Suppressor macrophage treated with lipopolysaccharide for 1 hour (primary cell): ENCODE data around the gene ACSS1.

Experiments
- DNase-seq, 3 donors: peaks; one replicate each; pipeline ENCODE4 v3.0.0-alpha.2; 2020 to 2022

Gene ACSS1

GRCh38 chr20:24992487-24993205 is 65.3 kb downstream of the ACSS1 start, which contains the start of gene APMAP:
TSS of gene APMAP (minus strand) at chr20:24992751. CDS start at chr20:24992688, 63 bp downstream.
- DNase-seq, result peak; percentile 95 to 98 (median 98)

GRCh38 chr20:24991897-24992486 is 65.9 kb downstream of the ACSS1 start:
- DNase-seq, result peak in 1 of 3 donors; percentile 41

DNA sequence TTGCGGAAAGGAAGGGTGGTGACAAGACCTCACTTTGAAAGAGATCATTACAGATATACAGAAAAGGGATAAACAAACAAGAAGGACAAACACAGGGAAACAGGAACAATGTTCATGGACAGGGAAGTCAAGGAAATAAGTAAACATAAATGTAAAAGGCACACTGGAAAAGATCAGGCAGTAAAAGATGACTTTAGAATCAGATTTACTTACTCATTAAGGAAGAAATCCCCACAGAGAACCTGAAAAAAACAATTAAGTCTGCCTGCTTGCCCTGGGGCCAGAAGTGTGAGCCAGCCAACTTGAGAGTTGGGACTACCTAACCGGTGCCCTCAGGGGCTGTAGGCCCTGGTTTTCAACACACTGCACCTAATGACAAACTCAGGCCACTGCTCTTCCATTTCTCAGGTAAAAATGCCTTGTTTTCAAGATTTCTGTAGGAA is 67.1 kb downstream of the ACSS1 start:
- no peak for DNase-seq

GRCh38 chr20:24989162-24989561 is 68.8 kb downstream of the ACSS1 start:
- no peak for DNase-seq

- DNase-seq, result no peak
Measured at GRCh38 chr20:24987873-24988835, 69.8 kb downstream of the ACSS1 start.

DNA sequence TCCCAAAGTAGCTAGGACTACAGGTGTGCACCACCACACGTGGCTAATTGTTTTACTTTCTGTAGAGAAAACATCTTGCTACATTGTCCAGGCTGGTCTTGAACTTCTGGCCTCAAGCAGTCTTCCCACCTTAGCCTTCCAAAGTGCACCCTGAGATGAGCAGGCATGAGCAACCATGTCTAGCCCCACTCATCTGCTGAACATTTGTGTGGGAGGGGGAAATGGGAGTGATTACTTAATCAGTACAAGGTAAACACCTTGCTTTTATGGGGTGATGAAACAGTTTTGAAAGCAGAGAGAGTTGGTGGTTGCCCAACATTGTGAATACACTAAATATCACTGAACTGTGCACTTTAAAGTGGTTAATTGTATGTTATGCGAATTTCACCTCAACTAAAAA is 70.7 kb downstream of the ACSS1 start:
- no peak for DNase-seq

- DNase-seq, result no peak
Measured at GRCh38 chr20:24986436-24987015, 71.4 kb downstream of the ACSS1 start.

DNA sequence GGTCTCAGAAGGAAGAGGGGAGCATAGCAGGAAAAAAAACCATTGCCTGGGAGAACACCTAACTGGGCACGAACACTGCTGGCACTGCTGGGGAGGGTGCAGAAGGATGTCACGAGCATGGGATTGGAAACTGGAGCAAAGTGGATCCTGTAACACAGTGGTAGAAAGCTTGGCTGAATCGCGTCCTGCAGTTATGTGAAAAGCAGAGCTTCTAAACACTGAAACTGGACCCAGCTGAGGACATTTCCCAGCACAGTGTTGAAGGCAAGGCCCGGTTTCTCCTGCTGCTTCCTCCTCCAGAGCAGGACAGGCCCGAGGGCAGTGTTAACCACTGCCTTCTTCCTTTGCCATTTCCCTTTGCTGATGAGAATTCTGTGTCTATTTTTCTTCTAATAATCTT is 72.1 kb downstream of the ACSS1 start:
- peak in 1 of 3 donors; percentile 23 for DNase-seq

GRCh38 chr20:24984961-24985640 is 72.8 kb downstream of the ACSS1 start:
- DNase-seq, result peak; percentile 35 to 51 (median 48)

GRCh38 chr20:24983896-24984295 is 74.0 kb downstream of the ACSS1 start:
- no peak for DNase-seq

DNA sequence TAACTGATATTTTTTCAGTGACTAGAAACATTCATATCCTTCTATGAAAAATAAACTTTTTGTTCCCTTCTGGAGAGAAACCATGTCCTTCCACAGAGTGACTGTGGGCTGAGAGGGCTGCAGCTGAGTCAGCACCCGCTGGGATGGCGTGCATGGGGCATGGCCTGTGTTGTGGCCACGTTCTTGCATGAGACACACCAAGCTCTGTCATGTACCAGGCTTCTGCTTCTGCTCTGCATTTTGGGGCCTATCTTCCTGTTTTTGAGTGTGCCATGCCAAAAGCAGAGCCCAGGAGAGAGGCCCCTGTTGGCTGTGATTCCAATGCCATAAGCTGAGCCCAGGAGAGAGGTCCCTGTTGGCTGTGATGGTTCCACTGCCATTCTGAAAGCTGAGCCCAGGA is 76.1 kb downstream of the ACSS1 start:
- peak; percentile 79 to 83 (median 80) for DNase-seq

DNA sequence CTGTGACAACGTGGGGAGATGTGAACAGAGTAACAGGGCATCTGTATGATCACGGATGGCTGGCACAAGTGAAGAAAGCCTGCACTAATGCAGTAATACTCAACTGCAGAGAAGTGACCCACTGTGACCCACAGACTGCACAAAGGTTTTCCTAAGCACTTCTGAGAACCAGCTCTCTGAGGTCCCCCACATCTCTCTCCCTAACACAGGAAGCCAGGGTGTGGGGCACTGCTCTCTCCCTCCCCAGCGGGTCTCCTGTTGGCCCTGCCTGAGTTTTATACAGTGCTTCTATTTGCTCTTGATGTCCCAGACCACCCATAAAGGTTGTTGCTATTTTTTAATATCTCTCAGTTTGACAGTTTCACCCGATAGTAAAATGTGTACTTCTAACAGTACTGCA is 76.7 kb downstream of the ACSS1 start:
- no peak for DNase-seq

GRCh38 chr20:24980291-24981053 is 77.5 kb downstream of the ACSS1 start:
- DNase-seq, result peak; percentile 70 to 75 (median 71)

DNA sequence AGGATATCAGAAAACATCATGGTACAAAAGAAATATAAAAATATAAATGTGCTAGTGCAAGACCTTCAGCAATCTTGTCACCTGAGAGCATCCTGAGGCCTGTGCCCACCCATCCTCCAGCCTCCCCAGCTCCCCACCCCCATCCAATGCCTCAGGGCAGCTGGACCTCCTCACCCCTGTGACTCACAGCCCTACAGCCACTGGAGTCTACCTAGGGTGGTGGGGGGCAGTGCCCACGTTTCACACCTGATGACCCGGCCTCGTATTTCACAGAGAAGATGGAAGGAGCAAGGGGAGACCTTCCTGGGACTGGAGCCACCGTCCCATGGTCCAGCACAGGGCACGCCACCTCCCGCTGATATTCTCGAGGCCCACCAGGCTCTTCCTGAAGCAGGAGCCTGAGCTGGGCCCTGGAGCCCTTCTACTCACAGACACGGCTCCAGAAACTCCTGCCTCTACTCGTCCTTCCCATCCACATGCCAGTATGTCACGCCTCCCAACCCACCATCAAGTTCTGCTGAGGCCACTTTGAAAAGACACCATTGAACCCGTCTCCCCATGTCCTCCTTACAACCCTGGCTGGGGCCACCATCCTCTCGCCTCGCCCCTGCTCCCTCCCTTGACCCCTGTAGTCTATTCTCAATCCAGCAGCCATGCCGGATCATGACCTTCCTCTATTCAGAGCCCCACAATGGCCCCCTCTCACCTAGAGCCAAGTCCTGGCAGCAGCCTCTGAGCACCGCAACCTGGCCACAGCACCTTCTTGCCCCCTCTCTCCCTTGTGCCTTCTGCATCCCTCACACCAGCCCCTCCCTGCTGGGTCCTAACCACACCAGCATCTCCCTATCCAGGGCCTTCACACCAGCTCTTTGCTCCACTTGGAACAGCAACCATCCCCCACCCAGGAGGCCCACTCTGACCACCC is 78.6 kb downstream of the ACSS1 start:
- no peak for DNase-seq

- no peak for DNase-seq
Measured at GRCh38 chr20:24978513-24978912, 79.4 kb downstream of the ACSS1 start.

DNA sequence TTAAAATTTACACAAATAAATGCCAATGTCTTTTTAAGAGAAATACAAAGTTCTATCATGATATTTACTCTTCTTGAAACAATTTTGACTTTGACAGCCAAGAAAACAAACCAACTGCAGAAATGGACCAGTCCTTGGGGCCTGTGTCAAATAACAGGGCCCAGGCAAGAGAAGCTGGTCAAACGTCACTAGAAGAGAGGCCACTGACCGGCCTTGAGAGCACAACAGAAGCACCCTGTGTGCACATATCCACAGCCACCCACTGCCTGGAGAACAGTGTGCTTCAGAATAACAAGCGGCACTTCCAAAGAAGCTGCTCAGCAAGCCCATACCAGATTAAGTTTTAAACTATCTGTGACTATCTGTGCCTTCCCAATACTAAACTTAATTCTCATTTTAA is 80.1 kb downstream of the ACSS1 start:
- no peak for DNase-seq

GRCh38 chr20:24977336-24977735 is 80.6 kb downstream of the ACSS1 start:
- DNase-seq, result no peak

DNA sequence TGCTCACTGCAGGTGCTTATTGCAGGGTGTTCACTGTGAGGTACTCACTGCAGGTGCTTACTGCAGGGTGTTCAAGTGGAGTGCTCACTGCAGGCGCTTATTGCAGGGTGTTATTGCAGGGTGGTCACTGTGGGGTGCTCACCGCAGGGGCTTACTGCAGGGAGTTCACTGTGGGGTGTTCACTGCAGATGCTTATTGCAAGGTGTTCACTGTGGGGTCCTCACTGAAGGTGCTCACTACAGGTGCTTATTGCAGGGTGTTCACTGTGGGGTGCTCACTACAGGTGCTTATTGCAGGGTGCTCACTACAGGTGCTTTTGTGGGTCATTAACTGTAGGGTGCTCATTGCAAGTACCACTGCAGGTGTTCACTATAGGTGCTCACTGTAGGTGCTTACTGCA is 85.6 kb downstream of the ACSS1 start:
- DNase-seq, result no peak

DNA sequence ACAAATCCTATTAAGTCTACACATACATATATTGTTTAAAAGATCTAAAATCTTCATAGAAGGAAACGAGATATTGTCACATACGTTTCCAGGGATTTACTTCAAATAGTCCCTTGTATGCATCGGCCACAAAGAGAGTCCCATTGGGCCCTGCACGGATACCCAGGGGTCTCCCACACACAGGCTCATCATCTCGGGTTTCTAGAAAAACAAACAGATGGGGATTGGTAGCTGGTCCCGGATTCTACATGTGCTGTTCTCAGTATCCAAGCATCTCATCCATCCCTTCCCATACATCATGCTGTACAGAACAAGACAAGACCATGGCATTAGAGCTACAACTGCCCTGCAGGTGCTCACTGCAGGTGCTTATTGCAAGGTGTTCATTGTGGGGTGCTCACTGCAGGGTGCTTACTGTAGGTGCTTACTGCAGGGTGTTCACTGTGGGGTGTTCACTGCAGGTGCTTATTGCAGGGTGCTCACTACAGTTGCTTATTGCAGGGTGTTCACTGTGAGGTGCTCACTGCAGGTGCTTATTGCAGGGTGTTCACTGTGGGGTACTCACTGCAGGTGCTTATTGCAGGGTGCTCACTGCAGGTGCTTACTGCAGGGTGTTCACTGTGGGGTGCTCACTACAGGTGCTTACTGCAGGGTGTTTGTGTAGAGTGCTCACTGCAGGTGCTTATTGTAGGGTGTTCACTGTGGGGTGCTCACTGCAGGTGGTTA is 86.4 kb downstream of the ACSS1 start:
- DNase-seq, result no peak

DNA sequence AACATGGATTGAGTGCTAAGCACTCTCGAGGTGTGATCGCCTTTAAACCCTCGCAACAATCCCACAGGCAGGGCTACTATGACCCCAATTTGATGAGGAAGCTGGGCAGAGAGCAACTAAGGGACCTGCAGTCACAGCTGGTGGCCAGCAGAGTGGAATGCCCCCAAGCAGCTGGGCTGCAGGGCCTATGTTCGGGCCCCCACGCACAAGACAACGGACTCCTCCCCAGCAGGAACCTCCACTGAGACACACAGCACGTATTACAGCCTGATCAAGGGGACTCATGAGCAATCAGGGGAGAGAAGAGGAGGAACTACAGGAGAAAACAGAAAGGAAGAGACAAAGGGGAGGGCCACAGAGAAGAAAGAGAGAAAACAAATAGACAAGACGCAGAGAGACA is 87.2 kb downstream of the ACSS1 start:
- peak; percentile 70 to 83 (median 81) for DNase-seq
